Loucy (cell line): ENCODE results near the gene CHD6.

Experiments used
- H2AFZ ChIP-seq: fragments of 200-600 bp; sonication (generic); 2 replicates; pipeline ENCODE4 v1.6.0; 2016; ENCODE audit warnings: antibody characterized with exemption, mild to moderate bottlenecking, low read length, moderate library complexity
- H3F3A ChIP-seq: fragments of 200-600 bp; 2 replicates; pipeline ENCODE4 v1.6.0; 2016; ENCODE audit warnings: antibody characterized with exemption, low read depth, mild to moderate bottlenecking
- H3K27me3 ChIP-seq: fragments of 200-600 bp; sonication (generic); 2 replicates; pipeline ENCODE4 v1.6.1; 2014; ENCODE audit warnings: low read length, mild to moderate bottlenecking; ENCODE audit not compliant: insufficient read depth, poor library complexity, severe bottlenecking
- H3K36me3 ChIP-seq: fragments of 200-600 bp; sonication (generic); 2 replicates; pipeline ENCODE4 v1.6.1; 2016; ENCODE audit warnings: low read length; ENCODE audit not compliant: insufficient read depth
- H3K4me1 ChIP-seq: fragments of 200-600 bp; sonication (generic); 2 replicates; pipeline ENCODE4 v1.5.1; 2014; ENCODE audit warnings: low read length, mild to moderate bottlenecking; ENCODE audit not compliant: insufficient read depth, poor library complexity, severe bottlenecking
- H3K4me2 ChIP-seq: fragments of 200-600 bp; sonication (generic); 2 replicates; pipeline ENCODE4 v1.6.0; 2014; ENCODE audit warnings: antibody characterized with exemption, low read length, low read depth, mild to moderate bottlenecking; ENCODE audit not compliant: poor library complexity, severe bottlenecking
- H3K4me3 ChIP-seq: fragments of 200-600 bp; sonication (generic); 2 replicates; pipeline ENCODE4 v1.5.1; 2014; ENCODE audit warnings: low read length, mild to moderate bottlenecking, mixed read lengths; ENCODE audit not compliant: poor library complexity, severe bottlenecking
- H3K79me2 ChIP-seq: fragments of 200-600 bp; sonication (generic); 2 replicates; pipeline ENCODE4 v1.6.1; 2014; ENCODE audit warnings: low read length; ENCODE audit not compliant: insufficient read depth
- H3K9ac ChIP-seq: fragments of 200-600 bp; sonication (generic); 2 replicates; pipeline ENCODE4 v1.6.0; 2014; ENCODE audit warnings: mild to moderate bottlenecking, low read depth, low read length, moderate library complexity; ENCODE audit not compliant: poor library complexity, severe bottlenecking
- H3K9me2 ChIP-seq: fragments of 200-600 bp; sonication (generic); replicated peaks from 2 replicates; pipeline ENCODE4 v1.6.1; 2016; ENCODE audit warnings: low read depth, low read length, mixed read lengths
- H3K9me3 ChIP-seq: fragments of 200-600 bp; sonication (generic); 2 replicates; pipeline ENCODE4 v1.6.1; 2014; ENCODE audit warnings: mild to moderate bottlenecking, antibody characterized with exemption, low read length, low read depth; ENCODE audit not compliant: insufficient read depth
- H4K20me1 ChIP-seq: fragments of 200-600 bp; sonication (generic); 2 replicates; pipeline ENCODE4 v1.6.0; 2014; ENCODE audit warnings: antibody characterized with exemption, low read length, mild to moderate bottlenecking; ENCODE audit not compliant: insufficient read depth, poor library complexity, severe bottlenecking
- CTCF ChIP-seq: fragments of 200-600 bp; sonication (generic); conservative IDR thresholded peaks from 2 replicates; pipeline ENCODE4 v1.5.1; 2014; ENCODE audit warnings: mild to moderate bottlenecking, antibody characterized with exemption, low read length
- EZH2phosphoT487 ChIP-seq: fragments of 200-600 bp; IDR thresholded peaks from 2 replicates; pipeline ENCODE4 v1.6.1; 2018; ENCODE audit warnings: antibody characterized with exemption, mild to moderate bottlenecking, moderate library complexity, borderline replicate concordance

Gene CHD6

GRCh38 chr20:41586772-41587171 is 31.4 kb downstream of the CHD6 start:
- no peak for TF ChIP-seq EZH2phosphoT487
- TF ChIP-seq CTCF: no peak
- H3K4me1 ChIP-seq: no peaks in the 10 kb centered on the region
- peaks cover 79% of the 10 kb centered on the region for H3K79me2 ChIP-seq
- H3K4me3 ChIP-seq: no peak overlapping the region
- H3K4me2 ChIP-seq: no peak overlapping the region
- peaks cover 24% of the 10 kb centered on the region; the same call in 1 of the 2 replicates for H3K9me3 ChIP-seq
- peaks cover 6% of the 10 kb centered on the region for H4K20me1 ChIP-seq
- no peaks in the 10 kb centered on the region for H3K9me2 ChIP-seq
- H3K36me3 ChIP-seq: peaks cover 22% of the 10 kb centered on the region; the same call in 1 of the 2 replicates
- H3K9ac ChIP-seq: no peak overlapping the region
- H3F3A ChIP-seq: no peaks in the 10 kb centered on the region
- no peak overlapping the region for H2AFZ ChIP-seq
- no peaks in the 10 kb centered on the region for H3K27me3 ChIP-seq

GRCh38 chr20:41580350-41580749 is 37.8 kb downstream of the CHD6 start:
- no peak overlapping the region for H2AFZ ChIP-seq
- no peak overlapping the region for H3K4me3 ChIP-seq
- H3F3A ChIP-seq: no peaks in the 10 kb centered on the region
- no peak overlapping the region for H3K4me2 ChIP-seq
- peaks cover 6% of the 10 kb centered on the region; the same call in 1 of the 2 replicates for H3K9me3 ChIP-seq
- H3K36me3 ChIP-seq: peaks cover 1% of the 10 kb centered on the region; the same call in 1 of the 2 replicates
- peaks cover 40% of the 10 kb centered on the region for H4K20me1 ChIP-seq
- peaks cover 18% of the 10 kb centered on the region for H3K4me1 ChIP-seq
- no peak for TF ChIP-seq CTCF
- no peak for TF ChIP-seq EZH2phosphoT487
- H3K27me3 ChIP-seq: no peaks in the 10 kb centered on the region
- no peaks in the 10 kb centered on the region for H3K9me2 ChIP-seq
- H3K9ac ChIP-seq: no peak overlapping the region
- H3K79me2 ChIP-seq: peaks cover 98% of the 10 kb centered on the region

- no peaks in the 10 kb centered on the region for H3F3A ChIP-seq
- no peaks in the 10 kb centered on the region for H3K9me2 ChIP-seq
- no peak overlapping the region for H3K4me3 ChIP-seq
- H3K36me3 ChIP-seq: no peaks in the 10 kb centered on the region
- H3K4me2 ChIP-seq: peak overlapping the region; percentile 6
- H4K20me1 ChIP-seq: peaks cover 53% of the 10 kb centered on the region
- peaks cover 37% of the 10 kb centered on the region for H3K4me1 ChIP-seq
- H3K9me3 ChIP-seq: no peaks in the 10 kb centered on the region
- TF ChIP-seq EZH2phosphoT487 (no peak), CTCF (no peak)
- H3K79me2 ChIP-seq: peaks cover 98% of the 10 kb centered on the region
- no peaks in the 10 kb centered on the region for H3K27me3 ChIP-seq
- H2AFZ ChIP-seq: no peak overlapping the region
- no peak overlapping the region for H3K9ac ChIP-seq
Observed at GRCh38 chr20:41577129-41578009, 40.8 kb downstream of the CHD6 start.
